Stimulated activated CD8-positive, alpha-beta memory T cell treated with anti-CD3 and anti-CD28 coated beads, Interleukin-4, amount 100 ng/mL, for 24 hours (primary cell): ENCODE data around the gene TRPM2.

Experiments used
- DNase-seq: peaks from one replicate; pipeline ENCODE4 v3.0.0-alpha.2; 2020; ENCODE audit warnings: low read depth

The TRPM2 gene

GRCh38 chr21:44445145-44445812 lies 91.9 kb downstream of the TRPM2 start:
- DNase-seq: no peak

DNA sequence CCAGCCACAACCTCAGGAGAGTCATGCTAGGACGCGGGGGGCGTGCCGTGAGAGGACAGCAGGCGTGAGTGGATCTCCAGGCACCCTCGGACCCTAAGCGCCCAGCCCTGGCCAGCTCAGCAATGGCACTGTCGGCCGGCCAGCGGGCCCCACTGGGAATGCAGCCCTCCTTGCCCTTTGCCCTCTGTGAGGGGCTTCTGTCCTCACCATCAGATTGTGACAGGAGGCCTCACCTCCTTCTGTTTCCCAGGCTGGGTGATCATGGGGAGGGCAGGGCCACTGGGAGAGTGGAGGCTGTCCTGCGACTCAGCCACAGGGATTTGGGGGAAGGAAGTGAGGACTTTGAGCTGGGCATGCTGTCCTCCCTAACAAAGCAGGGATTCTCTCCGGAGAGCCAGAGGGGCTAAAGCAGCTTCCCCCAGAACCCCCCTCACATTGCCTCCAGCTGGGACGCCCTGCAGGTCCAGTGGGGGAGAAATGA lies 95.3 kb downstream of the TRPM2 start:
- DNase-seq: no peak

DNA sequence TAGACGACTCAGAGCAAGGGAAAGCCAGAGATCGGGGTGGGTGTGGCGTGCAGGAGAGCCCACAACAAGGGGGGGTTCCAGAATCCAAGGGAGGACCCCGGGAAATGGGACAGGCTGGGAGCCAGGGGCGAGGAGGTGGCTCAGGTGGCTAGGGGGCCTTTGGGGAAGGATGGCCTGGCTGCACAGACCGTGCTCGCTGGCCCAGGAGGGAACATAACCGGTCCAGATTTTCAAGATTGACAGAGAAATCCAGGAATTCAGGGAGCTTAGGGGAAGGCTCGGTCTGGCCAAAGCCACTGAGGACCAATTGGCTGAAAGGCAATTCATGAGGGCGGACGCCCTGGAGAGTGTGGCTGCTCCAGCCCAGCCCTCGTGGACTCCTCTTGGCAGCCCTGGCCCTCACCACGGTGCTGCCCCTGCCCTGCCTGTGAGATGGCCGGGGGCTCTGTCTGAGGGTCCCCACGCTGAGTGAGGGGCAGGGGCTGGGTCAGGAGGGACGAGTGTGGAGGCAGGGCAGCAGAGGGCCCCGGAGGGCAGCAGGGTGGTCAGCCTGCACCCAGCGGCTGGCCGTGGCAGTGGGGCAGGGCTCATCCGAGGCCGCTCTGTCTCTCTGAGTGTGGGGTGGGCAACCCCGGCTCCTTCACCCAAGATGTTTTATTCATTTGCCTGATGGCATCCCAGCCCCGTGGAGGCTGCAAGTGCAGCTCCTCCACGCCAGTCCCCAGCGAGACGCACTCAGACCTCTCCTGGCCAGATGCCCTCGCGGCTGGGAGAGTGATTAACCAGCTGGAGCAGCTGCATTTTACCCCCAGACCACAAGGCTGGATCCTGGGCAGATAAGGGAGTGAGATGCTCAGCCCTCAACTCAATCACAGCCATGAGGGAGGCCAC lies 96.3 kb downstream of the TRPM2 start:
- DNase-seq: no peak

DNA sequence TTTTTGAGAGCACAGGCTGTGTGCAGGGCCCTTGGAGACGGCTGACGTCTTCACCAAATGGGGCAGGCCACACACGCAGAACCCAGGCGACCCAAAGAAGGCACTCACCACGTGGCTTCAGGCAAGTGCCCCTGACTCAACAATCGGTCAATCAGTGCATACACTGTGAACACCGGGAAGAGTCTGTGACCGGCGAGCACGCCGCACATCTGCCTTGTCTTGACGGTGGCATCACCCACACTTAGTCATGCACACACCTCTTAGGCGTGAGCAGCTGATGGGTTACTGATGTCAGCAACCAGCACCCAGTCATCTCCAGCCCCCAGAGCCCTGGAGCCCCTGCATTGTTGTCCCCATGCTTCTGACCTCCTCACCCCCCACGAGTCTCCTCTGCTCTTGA lies 97.0 kb downstream of the TRPM2 start:
- no peak for DNase-seq

- DNase-seq: no peak
These were observed 97.6 kb downstream of the TRPM2 start for GRCh38 chr21:44450999-44451398.

DNA sequence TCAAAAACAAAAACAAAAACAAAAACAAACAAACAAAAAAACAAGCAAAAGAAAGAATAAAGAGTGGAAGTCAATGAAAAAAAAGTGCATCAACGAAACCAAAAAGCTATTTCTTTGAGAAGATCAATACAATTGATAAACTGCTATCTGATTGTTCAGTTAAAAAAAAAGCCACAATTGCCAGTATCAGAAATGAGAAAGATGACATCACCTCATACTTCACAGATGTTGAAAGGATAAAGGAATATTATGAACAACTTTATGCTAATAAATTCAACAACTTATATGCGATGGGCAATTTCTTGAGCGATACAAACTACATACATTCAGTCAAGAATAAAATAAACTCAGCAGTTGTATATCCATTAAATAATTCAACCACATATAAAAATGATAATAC lies 99.7 kb downstream of the TRPM2 start:
- DNase-seq: no peak

- no peak for DNase-seq
These were observed 100.6 kb downstream of the TRPM2 start for GRCh38 chr21:44454058-44454457.

- peak; percentile 70 for DNase-seq
These were observed 101.5 kb downstream of the TRPM2 start, which contains the start of gene LRRC3 for GRCh38 chr21:44454747-44455523. Gene LRRC3 (plus strand): TSS chr21:44455510. CDS start chr21:44456645, 1,135 bp downstream.

- DNase-seq: no peak
These were observed 102.2 kb downstream of the TRPM2 start for GRCh38 chr21:44455524-44456213.

GRCh38 chr21:44456214-44456914 lies 102.9 kb downstream of the TRPM2 start:
- no peak for DNase-seq

DNA sequence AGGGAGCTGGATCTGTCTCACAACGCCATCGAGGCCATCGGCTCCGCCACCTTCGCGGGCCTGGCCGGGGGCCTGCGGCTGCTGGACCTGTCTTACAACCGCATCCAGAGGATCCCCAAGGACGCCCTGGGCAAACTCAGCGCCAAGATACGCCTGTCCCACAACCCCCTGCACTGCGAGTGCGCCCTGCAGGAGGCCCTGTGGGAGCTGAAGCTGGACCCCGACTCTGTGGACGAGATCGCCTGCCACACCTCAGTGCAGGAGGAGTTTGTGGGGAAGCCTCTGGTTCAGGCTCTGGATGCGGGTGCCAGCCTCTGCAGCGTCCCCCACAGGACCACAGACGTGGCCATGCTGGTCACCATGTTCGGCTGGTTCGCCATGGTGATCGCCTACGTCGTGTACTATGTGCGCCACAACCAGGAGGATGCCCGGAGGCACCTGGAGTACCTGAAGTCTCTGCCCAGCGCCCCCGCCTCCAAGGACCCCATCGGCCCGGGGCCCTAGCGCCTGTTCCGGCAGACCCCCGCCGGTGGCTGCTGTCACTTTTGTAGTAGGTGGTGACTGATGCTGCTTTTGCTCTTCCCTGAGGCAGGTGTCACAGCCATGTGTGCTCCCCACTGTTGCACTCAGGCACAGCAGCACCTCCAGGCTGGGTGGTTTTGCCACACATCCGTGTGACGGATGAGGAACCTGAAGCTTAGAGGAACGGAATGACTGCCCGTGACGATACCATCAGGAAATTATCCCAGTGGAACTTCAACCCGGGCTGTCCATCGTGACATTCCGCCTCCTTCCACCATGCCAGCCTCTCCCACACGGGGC lies 103.7 kb downstream of the TRPM2 start:
- no peak for DNase-seq

DNA sequence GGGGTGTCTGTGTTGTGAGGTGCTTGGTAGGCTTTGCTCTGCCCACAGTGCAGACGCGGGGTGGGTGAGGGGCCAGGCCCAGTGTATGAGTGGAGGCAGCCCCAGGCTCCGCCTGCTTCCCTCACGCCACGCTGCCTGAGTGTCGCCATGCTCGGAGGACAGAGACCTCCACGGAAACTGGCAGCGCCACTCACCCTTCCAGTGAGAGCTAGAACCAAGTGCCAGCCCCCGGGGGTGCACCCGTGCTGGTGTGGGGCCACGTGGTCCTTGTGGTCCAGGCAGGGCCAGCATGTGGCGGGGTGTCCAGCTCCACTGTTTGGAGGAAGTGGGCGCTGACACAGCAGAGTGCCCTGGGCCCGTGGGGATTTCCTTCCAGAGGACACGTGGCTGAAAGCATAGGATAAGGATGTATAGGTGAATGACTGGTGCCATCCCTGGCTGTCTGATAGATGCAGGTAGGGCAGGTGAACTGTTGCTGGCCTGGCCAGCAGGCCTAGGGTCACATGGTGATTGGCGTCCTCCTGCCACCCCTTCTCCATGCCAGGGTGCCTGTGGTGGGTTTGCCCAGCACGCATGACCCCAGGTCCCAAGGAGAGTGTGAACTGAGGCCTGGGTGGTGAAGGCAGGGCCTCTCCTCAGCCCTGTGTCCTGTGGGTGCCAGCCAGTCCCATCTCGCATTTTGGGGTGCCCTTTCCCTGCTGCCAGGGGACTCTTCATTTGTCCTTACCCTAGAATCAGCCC lies 105.7 kb downstream of the TRPM2 start:
- no peak for DNase-seq

- DNase-seq: no peak
These were observed 106.5 kb downstream of the TRPM2 start for GRCh38 chr21:44459712-44460440.

GRCh38 chr21:44460441-44460755 lies 107.0 kb downstream of the TRPM2 start:
- DNase-seq: no peak

GRCh38 chr21:44461005-44461404 lies 107.6 kb downstream of the TRPM2 start:
- no peak for DNase-seq

DNA sequence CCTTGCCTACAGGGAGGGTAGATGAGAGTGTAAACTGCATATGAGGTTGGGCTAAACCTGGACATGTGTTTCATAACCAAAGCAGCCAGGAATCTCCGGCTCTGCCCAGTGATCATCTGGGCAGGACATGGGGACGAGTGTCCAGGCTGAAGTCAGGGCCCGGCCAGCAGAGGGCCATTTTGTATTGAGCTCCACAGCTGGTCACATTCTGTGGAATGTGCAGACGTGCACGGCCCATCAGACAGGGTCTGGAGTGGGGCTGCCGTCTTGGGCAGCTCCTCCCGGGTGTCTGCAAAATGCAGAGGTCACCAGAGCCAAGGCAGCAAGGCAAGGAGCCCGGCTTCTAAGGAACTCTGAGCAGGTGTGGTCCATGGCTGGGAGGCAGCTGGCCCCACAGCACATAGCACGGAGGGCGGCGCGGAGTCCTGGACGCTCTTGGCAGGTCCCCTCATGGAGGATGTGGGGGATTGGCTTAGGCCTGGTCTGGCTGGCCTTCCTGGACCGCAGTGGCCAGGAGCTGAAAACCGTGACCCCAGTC lies 108.1 kb downstream of the TRPM2 start:
- DNase-seq: no peak

DNA sequence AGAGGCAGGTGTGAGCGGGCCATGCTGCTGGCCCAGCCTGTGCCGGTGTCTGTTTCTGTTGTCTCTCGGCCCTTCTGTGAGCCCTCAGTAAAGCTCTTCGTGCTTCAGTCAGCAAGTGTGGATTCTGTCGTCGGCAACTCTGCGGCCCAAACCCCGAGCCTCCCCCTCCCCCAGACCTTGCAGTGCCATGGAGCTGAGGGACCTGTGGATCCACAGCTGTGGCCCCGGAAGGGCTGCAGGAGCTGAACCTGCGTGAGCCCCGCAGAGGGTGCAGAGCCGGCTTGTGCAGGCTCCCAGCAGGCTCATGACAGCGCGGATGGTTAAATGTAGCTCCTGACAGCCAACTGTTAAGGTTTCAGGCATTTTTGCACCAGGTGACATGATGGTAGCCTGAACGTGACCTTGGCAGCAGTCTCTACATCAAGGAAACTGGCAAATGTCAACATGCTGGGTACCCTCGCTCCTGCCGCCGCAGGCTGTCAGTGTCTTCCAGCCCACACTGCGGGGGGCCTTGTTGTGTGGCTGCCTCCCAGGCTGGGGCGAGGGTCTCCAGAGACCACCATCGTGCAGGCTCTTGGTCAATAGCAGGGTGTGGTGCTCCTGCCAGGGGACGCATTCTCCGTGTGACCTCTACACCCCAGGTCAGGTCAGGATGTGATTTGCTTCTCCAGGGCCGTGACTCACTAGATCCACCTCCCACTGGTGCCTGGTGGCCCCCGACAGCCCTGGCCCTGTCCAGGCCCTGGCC lies 108.8 kb downstream of the TRPM2 start:
- DNase-seq: no peak

GRCh38 chr21:44462834-44463200 lies 109.4 kb downstream of the TRPM2 start:
- DNase-seq: no peak
